PC-9 (cell line): Measurements from ENCODE around the gene C5orf47.

Experiments used
- EZH2 ChIP-seq: fragments of 200-600 bp; sonication (generic); IDR thresholded peaks from 2 replicates; pipeline ENCODE4 v1.8.0; 2017; ENCODE audit warnings: antibody characterized with exemption, low read depth
- TF ChIP-seq, protein P1 (sequence below): fragments of 200-600 bp; sonication (generic); conservative IDR thresholded peaks from 2 replicates; pipeline ENCODE4 v1.6.1; 2017; ENCODE audit warnings: mixed run types, antibody characterized with exemption, mild to moderate bottlenecking, moderate library complexity

DNA sequence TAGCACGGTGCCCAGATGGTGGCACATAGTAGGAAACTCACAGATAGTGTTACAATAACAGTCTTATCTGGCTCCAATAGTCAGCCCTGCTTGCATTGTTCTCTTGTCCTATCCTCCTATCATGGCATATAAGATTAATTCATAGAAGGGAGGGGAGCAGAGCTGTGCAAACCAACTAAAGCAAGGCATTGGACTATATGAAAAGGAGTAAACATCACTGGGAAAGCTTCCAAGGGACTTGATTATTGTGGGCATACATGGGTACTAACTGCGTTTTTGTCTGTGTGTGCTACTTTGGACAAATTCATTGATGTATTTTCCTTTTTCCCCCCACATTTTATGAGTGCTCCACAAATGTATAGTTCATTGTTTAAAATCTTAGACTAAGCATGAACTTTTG lies 43.8 kb upstream of the C5orf47 start:
- TF ChIP-seq, protein P1, sequence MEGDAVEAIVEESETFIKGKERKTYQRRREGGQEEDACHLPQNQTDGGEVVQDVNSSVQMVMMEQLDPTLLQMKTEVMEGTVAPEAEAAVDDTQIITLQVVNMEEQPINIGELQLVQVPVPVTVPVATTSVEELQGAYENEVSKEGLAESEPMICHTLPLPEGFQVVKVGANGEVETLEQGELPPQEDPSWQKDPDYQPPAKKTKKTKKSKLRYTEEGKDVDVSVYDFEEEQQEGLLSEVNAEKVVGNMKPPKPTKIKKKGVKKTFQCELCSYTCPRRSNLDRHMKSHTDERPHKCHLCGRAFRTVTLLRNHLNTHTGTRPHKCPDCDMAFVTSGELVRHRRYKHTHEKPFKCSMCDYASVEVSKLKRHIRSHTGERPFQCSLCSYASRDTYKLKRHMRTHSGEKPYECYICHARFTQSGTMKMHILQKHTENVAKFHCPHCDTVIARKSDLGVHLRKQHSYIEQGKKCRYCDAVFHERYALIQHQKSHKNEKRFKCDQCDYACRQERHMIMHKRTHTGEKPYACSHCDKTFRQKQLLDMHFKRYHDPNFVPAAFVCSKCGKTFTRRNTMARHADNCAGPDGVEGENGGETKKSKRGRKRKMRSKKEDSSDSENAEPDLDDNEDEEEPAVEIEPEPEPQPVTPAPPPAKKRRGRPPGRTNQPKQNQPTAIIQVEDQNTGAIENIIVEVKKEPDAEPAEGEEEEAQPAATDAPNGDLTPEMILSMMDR, result no peak
- TF ChIP-seq EZH2, result no peak
